HG03039 (cell line): Measurements from ENCODE around the gene OPRD1.

Experiments used
- ATAC-seq: cut with Tn5 transposase; IDR thresholded peaks from one replicate; pipeline ENCODE4 v1.9.1; 2021; ENCODE audit warnings: mild to moderate bottlenecking, moderate library complexity; ENCODE audit not compliant: unreplicated experiment

The OPRD1 gene

GRCh38 chr1:28902738-28903137, 90.8 kb downstream of the OPRD1 start:
- no peak for ATAC-seq

- no peak for ATAC-seq
Observed at GRCh38 chr1:28905921-28906666, 94.1 kb downstream of the OPRD1 start.

- ATAC-seq = no peak
Observed at GRCh38 chr1:28909198-28909597, 97.2 kb downstream of the OPRD1 start.

- no peak for ATAC-seq
Observed at GRCh38 chr1:28910379-28911115, 98.6 kb downstream of the OPRD1 start.

GRCh38 chr1:28913786-28914227, 101.8 kb downstream of the OPRD1 start:
- ATAC-seq = no peak

GRCh38 chr1:28914228-28915030, 102.5 kb downstream of the OPRD1 start, which contains the start of gene EPB41:
Gene EPB41 (plus strand): TSS chr1:28914569. CDS start chr1:28987438, 72,869 bp downstream.
- ATAC-seq = peak; percentile 70

GRCh38 chr1:28915031-28915895, 103.3 kb downstream of the OPRD1 start:
- no peak for ATAC-seq

- no peak for ATAC-seq
Observed at GRCh38 chr1:28917757-28918118, 105.8 kb downstream of the OPRD1 start.
